GM18873 (cell line): Measurements from ENCODE around the gene TMEM44.

ENCODE experiments used
- ATAC-seq: cut with Tn5 transposase; IDR thresholded peaks from one replicate; pipeline ENCODE4 v1.9.1; 2021; ENCODE audit warnings: mild to moderate bottlenecking, moderate library complexity, moderate number of reproducible peaks; ENCODE audit not compliant: unreplicated experiment, low FRiP score

The TMEM44 gene

GRCh38 chr3:194633349-194634004 lies at the start of gene TMEM44:
TSS of gene TMEM44 (minus strand) at chr3:194633419. CDS start at chr3:194633215, 204 bp downstream.
- peak; percentile 59 for ATAC-seq

GRCh38 chr3:194682694-194683310 lies 49.6 kb upstream of the TMEM44 start:
- no peak for ATAC-seq

GRCh38 chr3:194682189-194682693 lies 49.0 kb upstream of the TMEM44 start:
- no peak for ATAC-seq

GRCh38 chr3:194680888-194681615 lies 47.8 kb upstream of the TMEM44 start:
- no peak for ATAC-seq

GRCh38 chr3:194676471-194676870 lies 43.3 kb upstream of the TMEM44 start:
- no peak for ATAC-seq

GRCh38 chr3:194675680-194676079 lies 42.5 kb upstream of the TMEM44 start:
- ATAC-seq = no peak

GRCh38 chr3:194675081-194675640 lies 41.9 kb upstream of the TMEM44 start:
- ATAC-seq = no peak

- ATAC-seq = no peak
These were observed 40.5 kb upstream of the TMEM44 start for GRCh38 chr3:194673761-194674160.

- ATAC-seq = no peak
These were observed 39.7 kb upstream of the TMEM44 start for GRCh38 chr3:194672876-194673275.

- ATAC-seq = peak; percentile 65
These were observed 38.9 kb upstream of the TMEM44 start, which contains the start of gene LSG1 for GRCh38 chr3:194671900-194672808. TSS of gene LSG1 (minus strand) at chr3:194672191. CDS start at chr3:194672162, 29 bp downstream.

GRCh38 chr3:194671511-194671899 lies 38.3 kb upstream of the TMEM44 start:
- no peak for ATAC-seq

- ATAC-seq = no peak
These were observed 34.1 kb upstream of the TMEM44 start for GRCh38 chr3:194667363-194667762.

GRCh38 chr3:194664857-194665256 lies 31.6 kb upstream of the TMEM44 start:
- ATAC-seq = no peak

- ATAC-seq = no peak
These were observed 28.7 kb upstream of the TMEM44 start for GRCh38 chr3:194661946-194662345.

- ATAC-seq = no peak
These were observed 28.2 kb upstream of the TMEM44 start for GRCh38 chr3:194661374-194661773.

GRCh38 chr3:194659778-194660177 lies 26.6 kb upstream of the TMEM44 start:
- ATAC-seq = no peak

GRCh38 chr3:194658477-194659242 lies 25.4 kb upstream of the TMEM44 start:
- ATAC-seq = no peak

GRCh38 chr3:194657439-194657838 lies 24.2 kb upstream of the TMEM44 start:
- no peak for ATAC-seq

- ATAC-seq = no peak
These were observed 21.2 kb upstream of the TMEM44 start for GRCh38 chr3:194654443-194654842.
